Ecto neural progenitor cell (in vitro differentiated cells): Measurements from ENCODE around the gene ME3.
A peak's percentile ranks its signal among the peaks of the same experiment; 100 is the strongest.

Source experiments
- DNase-seq: peaks from one replicate; pipeline ENCODE4 v3.0.0-alpha.2; 2018; ENCODE audit warnings: low spot score

The ME3 gene

GRCh38 chr11:86672007-86672621 lies at the start of gene ME3:
TSS of gene ME3 (minus strand) at chr11:86672616.
- peak; percentile 74 for DNase-seq

GRCh38 chr11:86722006-86722405 lies 49.6 kb upstream of the ME3 start:
- no peak for DNase-seq

GRCh38 chr11:86720546-86720945 lies 48.1 kb upstream of the ME3 start:
- no peak for DNase-seq

- no peak for DNase-seq
Measured at GRCh38 chr11:86719781-86720463, 47.5 kb upstream of the ME3 start.

- DNase-seq = no peak
Measured at GRCh38 chr11:86718999-86719398, 46.6 kb upstream of the ME3 start.

GRCh38 chr11:86718521-86718920 lies 46.1 kb upstream of the ME3 start:
- DNase-seq = no peak

- no peak for DNase-seq
Measured at GRCh38 chr11:86717817-86718501, 45.5 kb upstream of the ME3 start.

GRCh38 chr11:86715611-86716010 lies 43.2 kb upstream of the ME3 start:
- DNase-seq = no peak

GRCh38 chr11:86713552-86713951 lies 41.1 kb upstream of the ME3 start:
- no peak for DNase-seq

GRCh38 chr11:86710936-86711335 lies 38.5 kb upstream of the ME3 start:
- DNase-seq = no peak

GRCh38 chr11:86708669-86709068 lies 36.3 kb upstream of the ME3 start:
- DNase-seq = no peak

- DNase-seq = no peak
Measured at GRCh38 chr11:86706338-86707131, 34.1 kb upstream of the ME3 start.

GRCh38 chr11:86704710-86705109 lies 32.3 kb upstream of the ME3 start:
- DNase-seq = no peak

- no peak for DNase-seq
Measured at GRCh38 chr11:86703987-86704386, 31.6 kb upstream of the ME3 start.

GRCh38 chr11:86702220-86702983 lies 30.0 kb upstream of the ME3 start:
- no peak for DNase-seq

GRCh38 chr11:86699040-86699791 lies 26.8 kb upstream of the ME3 start:
- DNase-seq = no peak

- no peak for DNase-seq
Measured at GRCh38 chr11:86698639-86699038, 26.2 kb upstream of the ME3 start.

GRCh38 chr11:86696451-86696850 lies 24.0 kb upstream of the ME3 start:
- no peak for DNase-seq

GRCh38 chr11:86696004-86696403 lies 23.6 kb upstream of the ME3 start:
- DNase-seq = no peak

GRCh38 chr11:86695373-86695772 lies 23.0 kb upstream of the ME3 start:
- no peak for DNase-seq

GRCh38 chr11:86693518-86693917 lies 21.1 kb upstream of the ME3 start:
- DNase-seq = no peak
